SK-N-MC (cell line): ENCODE measurements around the gene SLC39A11.

Source experiments
- EZH2 ChIP-seq: fragments of 200-600 bp; sonication (generic); IDR thresholded peaks from one replicate; pipeline ENCODE4 v1.6.1; 2017; ENCODE audit warnings: antibody characterized with exemption
- POLR2AphosphoS5 ChIP-seq: IDR thresholded peaks from 2 replicates; pipeline ENCODE4 v1.6.1; 2012; ENCODE audit warnings: mild to moderate bottlenecking, low read depth, low read length, borderline replicate concordance

GRCh38 chr17:72644492-72644891 lies 448.0 kb downstream of the SLC39A11 start:
- TF ChIP-seq POLR2AphosphoS5 (no peak), EZH2 (no peak)
